ENCODE results near the gene ARMC5.

ARMC5 gene

GRCh38 chr16:31461921-31462804 lies 2.9 kb downstream of the ARMC5 start:
- DNase-seq: no peak

- no peak for DNase-seq
Observed at GRCh38 chr16:31464348-31464769, 5.1 kb downstream of the ARMC5 start.

GRCh38 chr16:31464781-31465260 lies 5.5 kb downstream of the ARMC5 start:
- DNase-seq: no peak

GRCh38 chr16:31465788-31466370 lies 6.6 kb downstream of the ARMC5 start:
- DNase-seq: no peak

- DNase-seq: no peak
Observed at GRCh38 chr16:31466381-31466841, 7.1 kb downstream of the ARMC5 start.

- peak; percentile 32 for DNase-seq
Observed at GRCh38 chr16:31467151-31467773, 8.0 kb downstream of the ARMC5 start.

- no peak for DNase-seq
Observed at GRCh38 chr16:31467858-31468257, 8.6 kb downstream of the ARMC5 start.

- DNase-seq: no peak
Observed at GRCh38 chr16:31470615-31471014, 11.3 kb downstream of the ARMC5 start.

- DNase-seq: no peak
Observed at GRCh38 chr16:31471241-31471874, 12.1 kb downstream of the ARMC5 start.

- DNase-seq: no peak
Observed at GRCh38 chr16:31471875-31472708, 12.8 kb downstream of the ARMC5 start, which contains the start of gene TGFB1I1. TGFB1I1 (plus strand) TSS chr16:31472152; CDS start chr16:31472189, 37 bp downstream.

- DNase-seq: peak; percentile 65
Observed at GRCh38 chr16:31472709-31473203, 13.5 kb downstream of the ARMC5 start.

GRCh38 chr16:31473264-31473984 lies 14.1 kb downstream of the ARMC5 start:
- DNase-seq: no peak

GRCh38 chr16:31474173-31474714 lies 14.9 kb downstream of the ARMC5 start:
- DNase-seq: no peak

- DNase-seq: no peak
Observed at GRCh38 chr16:31474773-31475738, 15.8 kb downstream of the ARMC5 start.

- no peak for DNase-seq
Observed at GRCh38 chr16:31475946-31476302, 16.6 kb downstream of the ARMC5 start.

- DNase-seq: peak; percentile 91
Observed at GRCh38 chr16:31476303-31477219, 17.3 kb downstream of the ARMC5 start.

- DNase-seq: peak; percentile 42
Observed at GRCh38 chr16:31477220-31478216, 18.2 kb downstream of the ARMC5 start.

Data from CD4-positive, alpha-beta T cell treated with Interleukin-17A for 1 hour (primary cell).